A549 (cell line): Measurements from ENCODE around the gene UGT1A9. TPM values are rescaled to one million over a fixed set of nuclear protein-coding genes. Genes with fewer than 3 reads are reported as not detected.
A peak's percentile ranks its signal among the peaks of the same experiment; 100 is the strongest.

Experiments
- ATAC-seq, 2 experiments: fragments of 200-7000 bp in 1 of 2; fragments of >200 bp in 1 of 2; cut with Nextera tagmentation in 1 of 2; cut with Tn5 transposase in 1 of 2; 3 replicates each; pipeline versions ENCODE4 v1.8.0 to v1.9.1; 2018 to 2020; ENCODE audit warnings: mild to moderate bottlenecking in 1 of 2, moderate library complexity in 1 of 2
- CTCF ChIA-PET: fragments of 300-600 bp; sonication (Branson Sonifier 250); formaldehyde crosslinking; extraction: SDS; loops from one replicate; lab custom pipeline; 2021; ENCODE audit warnings: antibody characterized with exemption, inconsistent platforms; lab: Yijun Ruan, JAX
- POLR2A ChIA-PET: fragments of 350-600 bp; formaldehyde crosslinking; extraction: SDS; loops from one replicate; lab custom pipeline; 2021; ENCODE audit warnings: antibody characterized with exemption, inconsistent platforms; lab: Yijun Ruan, JAX
- DNase-seq, 2 experiments: peaks; one replicate each; pipeline versions ENCODE4 v3.0.0 to v3.0.0-alpha.2; 2011 to 2016; ENCODE audit warnings: low read depth in 1 of 2, low spot score in 1 of 2
- FAIRE-seq: peaks from 2 replicates; lab custom pipeline; 2011; peaks lifted over from hg19 to GRCh38; lab: Jason Lieb, UNC
- H3K27ac ChIP-seq, 2 experiments: fragments of >200 bp; sonication (Bioruptor Twin); formaldehyde crosslinking; 3 replicates each; pipeline ENCODE4 v1.5.1; 2016 to 2017
- H3K4me1 ChIP-seq: fragments of >200 bp; sonication (Bioruptor Twin); formaldehyde crosslinking; 3 replicates; pipeline ENCODE4 v1.6.1; 2016
- H3K4me2 ChIP-seq: fragments of >200 bp; sonication (Bioruptor Twin); formaldehyde crosslinking; 3 replicates; pipeline ENCODE4 v1.6.1; 2016
- H3K4me3 ChIP-seq: fragments of >200 bp; sonication (Bioruptor Twin); formaldehyde crosslinking; 3 replicates; pipeline ENCODE4 v1.5.1; 2016
- H3K9me3 ChIP-seq: fragments of >200 bp; sonication (Bioruptor Twin); formaldehyde crosslinking; 3 replicates; pipeline ENCODE4 v1.6.1; 2016
- BHLHE40 ChIP-seq: IDR thresholded peaks from 2 replicates; pipeline ENCODE4 v1.6.1; 2012; ENCODE audit warnings: low read depth, low read length, inconsistent platforms
- CEBPB ChIP-seq, 2 experiments: fragments of >200 bp in 1 of 2; sonication (Bioruptor Twin) in 1 of 2; formaldehyde crosslinking in 1 of 2; IDR thresholded peaks; 2 replicates each; pipeline ENCODE4 v1.6.1; 2012 to 2016
- EHMT2 ChIP-seq: fragments of 200-600 bp; sonication (generic); IDR thresholded peaks from 2 replicates; pipeline ENCODE4 v1.6.1; 2016; ENCODE audit warnings: antibody characterized with exemption, low read depth, mild to moderate bottlenecking, moderate library complexity
- EP300 ChIP-seq, 2 experiments: fragments of >200 bp; sonication (Bioruptor Twin); formaldehyde crosslinking; IDR thresholded peaks; 2 replicates in 1 of 2; 3 replicates in 1 of 2; pipeline ENCODE4 v1.6.1; 2016 to 2017
- ESRRA ChIP-seq: fragments of 150-350 bp; IDR thresholded peaks from 2 replicates; pipeline ENCODE4 v1.6.1; 2014; ENCODE audit warnings: mild to moderate bottlenecking, low read length, borderline replicate concordance
- FOSB ChIP-seq: fragments of 250-450 bp; sonication (Bioruptor Pico); IDR thresholded peaks from 2 replicates; pipeline ENCODE4 v1.5.0; 2020; ENCODE audit warnings: mild to moderate bottlenecking, moderate library complexity
- FOSL2 ChIP-seq, 2 experiments: fragments of 450-650 bp in 1 of 2; fragments of >200 bp in 1 of 2; sonication (Bioruptor Twin) in 1 of 2; formaldehyde crosslinking; IDR thresholded peaks; 2 replicates each; pipeline versions ENCODE4 v1.5.0 to v1.6.1; 2016 to 2020; ENCODE audit warnings: mild to moderate bottlenecking in 1 of 2, moderate library complexity in 1 of 2
- GATA3 ChIP-seq: IDR thresholded peaks from 2 replicates; pipeline ENCODE4 v1.6.1; 2012; ENCODE audit warnings: borderline replicate concordance
- HOXB5 ChIP-seq: fragments of 250-450 bp; sonication (Bioruptor Pico); IDR thresholded peaks from 2 replicates; pipeline ENCODE4 v1.5.0; 2020; ENCODE audit warnings: mild to moderate bottlenecking, moderate library complexity
- JUN ChIP-seq, 2 experiments: fragments of >200 bp; sonication (Bioruptor Twin); formaldehyde crosslinking; IDR thresholded peaks; 2 replicates in 1 of 2; 3 replicates in 1 of 2; pipeline ENCODE4 v1.6.1; 2016 to 2017
- JUNB ChIP-seq: fragments of >200 bp; sonication (Bioruptor Twin); formaldehyde crosslinking; IDR thresholded peaks from 2 replicates; pipeline ENCODE4 v1.6.1; 2016
- KDM5A ChIP-seq: fragments of 200-600 bp; sonication (generic); IDR thresholded peaks from 2 replicates; pipeline ENCODE4 v1.6.1; 2016; ENCODE audit warnings: antibody characterized with exemption, mild to moderate bottlenecking
- MAFK ChIP-seq: fragments of 450-650 bp; IDR thresholded peaks from 2 replicates; pipeline ENCODE4 v1.6.1; 2014; ENCODE audit not compliant: partially characterized antibody
- MAZ ChIP-seq: fragments of 150-350 bp; IDR thresholded peaks from 2 replicates; pipeline ENCODE4 v1.6.1; 2014; ENCODE audit warnings: antibody characterized with exemption, low read depth, low read length, borderline replicate concordance
- PHF8 ChIP-seq: fragments of 200-600 bp; sonication (generic); IDR thresholded peaks from 2 replicates; pipeline ENCODE4 v1.6.1; 2016; ENCODE audit warnings: low read depth, mild to moderate bottlenecking, antibody characterized with exemption, moderate library complexity, borderline replicate concordance
- POLR2AphosphoS2 ChIP-seq: conservative IDR thresholded peaks from 2 replicates; pipeline ENCODE4 v1.6.1; 2012; ENCODE audit warnings: low read length, improper control_type of control experiment, inconsistent platforms
- RAD21 ChIP-seq, 2 experiments: fragments of >200 bp in 1 of 2; sonication (Bioruptor Twin) in 1 of 2; formaldehyde crosslinking in 1 of 2; IDR thresholded peaks in 1 of 2; conservative IDR thresholded peaks in 1 of 2; 2 replicates in 1 of 2; 3 replicates in 1 of 2; pipeline ENCODE4 v1.6.1; 2012 to 2018; ENCODE audit warnings: inconsistent platforms in 1 of 2
- TP53 ChIP-seq: fragments of 250-450 bp; sonication (Bioruptor Pico); IDR thresholded peaks from 2 replicates; pipeline ENCODE4 v1.5.0; 2021; ENCODE audit warnings: mild to moderate bottlenecking, moderate library complexity
- ZFP36 ChIP-seq: fragments of 450-650 bp; IDR thresholded peaks from 2 replicates; pipeline ENCODE4 v1.6.1; 2014; ENCODE audit warnings: borderline replicate concordance; ENCODE audit not compliant: partially characterized antibody
- ZSCAN20 ChIP-seq: fragments of 250-450 bp; sonication (Bioruptor Pico); IDR thresholded peaks from 2 replicates; pipeline ENCODE4 v1.8.0; 2022; ENCODE audit warnings: mild to moderate bottlenecking, moderate library complexity
- WGBS: methylation state at CpG from one replicate; pipeline ENCODE4 v1.1.6; 2017; ENCODE audit errors: missing lambda C conversion rate; 5-methylcytosine and 5-hydroxymethylcytosine counted together
- polyA plus RNA-seq, 4 experiments: library from polyadenylated mRNA; depleted of rRNA in 3 of 4; stranded (reverse); fragments of >200 nt; fragmentation: RNase III in 1 of 4; extraction: RNeasy Plus Mini Kit Qiagen cat#74134 plus additional on column Dnase treatment in 1 of 4; gene quantifications; 2 replicates in 3 of 4; 3 replicates in 1 of 4; pipeline ENCODE4 v1.2.3, GENCODE V29; 2011 to 2017
- TF ChIP-seq, protein P1 (sequence below): fragments of 250-450 bp; sonication (Bioruptor Pico); IDR thresholded peaks from 2 replicates; pipeline ENCODE4 v1.5.0; 2020; ENCODE audit warnings: low read depth, mild to moderate bottlenecking, moderate library complexity
- TF ChIP-seq, protein P2 (sequence below): fragments of >200 bp; sonication (Bioruptor Twin); formaldehyde crosslinking; IDR thresholded peaks from 3 replicates; pipeline ENCODE4 v1.5.1; 2016

UGT1A9 gene
- polyA plus RNA-seq, 2 of the 4 experiments (the other 2 are of a cell fraction): 11.0 to 13.1 TPM

DNA sequence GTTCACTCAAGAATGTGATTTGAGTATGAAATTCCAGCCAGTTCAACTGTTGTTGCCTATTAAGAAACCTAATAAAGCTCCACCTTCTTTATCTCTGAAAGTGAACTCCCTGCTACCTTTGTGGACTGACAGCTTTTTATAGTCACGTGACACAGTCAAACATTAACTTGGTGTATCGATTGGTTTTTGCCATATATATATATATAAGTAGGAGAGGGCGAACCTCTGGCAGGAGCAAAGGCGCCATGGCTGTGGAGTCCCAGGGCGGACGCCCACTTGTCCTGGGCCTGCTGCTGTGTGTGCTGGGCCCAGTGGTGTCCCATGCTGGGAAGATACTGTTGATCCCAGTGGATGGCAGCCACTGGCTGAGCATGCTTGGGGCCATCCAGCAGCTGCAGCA is 88.3 kb downstream of the UGT1A9 start, which contains the start of gene UGT1A1:
Gene UGT1A1, plus strand, starts transcription at position 228 of the 400 bp plus-strand sequence. Its CDS starts 18 bp downstream, at position 246.
- DNase-seq (no peak), ATAC-seq (no peak), FAIRE-seq (no peak)
- WGBS: 90% methylated on average over 6 of the region's 6 CpGs
- CTCF ChIA-PET: interaction anchor here (0.6 to 2.5 kb wide), 3 partner anchors 14 to 73 kb away, joined by 3 to 9 read pairs (median 3); no protein-coding TSS in a partner anchor
- Histone ChIP-seq H3K27ac (peak within 1 kb of the TSS; percentile 91 to 94), H3K9me3 (peaks cover 12% of the 10 kb centered on the region; the same call in 2 of the 3 replicates), H3K4me2 (no peak within 1 kb of the TSS), H3K4me3 (no peak within 1 kb of the TSS), H3K4me1 (peaks cover 65% of the 10 kb centered on the region)
- TF ChIP-seq FOSB (CRISPR knock-in tag) (no peak), EP300 (IDR thresholded peaks at IDR 0.05) (no peak), ZFP36 (no peak), KDM5A (no peak), HOXB5 (CRISPR knock-in tag) (no peak), TP53 (CRISPR knock-in tag) (no peak), MAZ (no peak), CEBPB (IDR thresholded peaks at IDR 0.05) (no peak), EHMT2 (no peak), POLR2AphosphoS2 (no peak), ZSCAN20 (CRISPR knock-in tag) (no peak), JUN (IDR thresholded peaks at IDR 0.05) (no peak), MAFK (no peak)
- TF ChIP-seq, protein P1, sequence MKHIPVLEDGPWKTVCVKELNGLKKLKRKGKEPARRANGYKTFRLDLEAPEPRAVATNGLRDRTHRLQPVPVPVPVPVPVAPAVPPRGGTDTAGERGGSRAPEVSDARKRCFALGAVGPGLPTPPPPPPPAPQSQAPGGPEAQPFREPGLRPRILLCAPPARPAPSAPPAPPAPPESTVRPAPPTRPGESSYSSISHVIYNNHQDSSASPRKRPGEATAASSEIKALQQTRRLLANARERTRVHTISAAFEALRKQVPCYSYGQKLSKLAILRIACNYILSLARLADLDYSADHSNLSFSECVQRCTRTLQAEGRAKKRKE (CRISPR knock-in tag): no peak
- POLR2A ChIA-PET: no interaction called here

DNA sequence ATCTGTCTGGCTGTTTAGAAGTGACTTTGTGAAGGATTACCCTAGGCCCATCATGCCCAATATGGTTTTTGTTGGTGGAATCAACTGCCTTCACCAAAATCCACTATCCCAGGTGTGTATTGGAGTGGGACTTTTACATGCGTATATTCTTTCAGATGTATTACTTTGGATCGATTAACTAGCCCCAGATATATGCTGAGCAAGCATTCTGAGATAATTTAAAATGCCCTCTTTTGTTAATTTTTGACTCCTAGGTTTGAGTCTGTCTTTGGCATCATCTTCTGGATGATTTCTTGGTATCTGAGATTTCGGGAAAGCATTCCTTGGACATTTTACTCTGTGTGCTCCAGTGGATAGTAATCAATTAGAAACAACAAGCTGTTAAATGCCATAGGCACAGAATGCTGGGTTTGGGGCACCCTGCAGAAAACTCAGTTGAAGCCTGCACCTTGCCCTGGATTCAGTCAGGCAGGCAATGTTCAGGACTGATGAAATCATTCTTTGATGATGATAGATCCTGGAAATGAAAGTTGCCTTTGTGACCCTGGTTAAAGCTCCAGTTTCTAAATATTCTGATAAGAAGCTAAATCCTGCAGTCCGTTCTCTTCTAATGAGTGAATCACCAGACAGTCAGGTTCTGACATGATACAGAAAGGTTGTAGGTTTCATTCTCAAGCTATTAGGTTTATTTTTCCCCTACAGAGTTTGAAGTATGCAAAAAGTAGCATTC is 89.5 kb downstream of the UGT1A9 start:
- TF ChIP-seq GATA3: 0 out of 2 replicates have a peak, but pooled peaks have one; percentile 14
- peak in 1 of 2 experiments; percentile 56; a peak in 1 of 5 replicates for TF ChIP-seq EP300 (IDR thresholded peaks at IDR 0.05)
- TF ChIP-seq, protein P2, sequence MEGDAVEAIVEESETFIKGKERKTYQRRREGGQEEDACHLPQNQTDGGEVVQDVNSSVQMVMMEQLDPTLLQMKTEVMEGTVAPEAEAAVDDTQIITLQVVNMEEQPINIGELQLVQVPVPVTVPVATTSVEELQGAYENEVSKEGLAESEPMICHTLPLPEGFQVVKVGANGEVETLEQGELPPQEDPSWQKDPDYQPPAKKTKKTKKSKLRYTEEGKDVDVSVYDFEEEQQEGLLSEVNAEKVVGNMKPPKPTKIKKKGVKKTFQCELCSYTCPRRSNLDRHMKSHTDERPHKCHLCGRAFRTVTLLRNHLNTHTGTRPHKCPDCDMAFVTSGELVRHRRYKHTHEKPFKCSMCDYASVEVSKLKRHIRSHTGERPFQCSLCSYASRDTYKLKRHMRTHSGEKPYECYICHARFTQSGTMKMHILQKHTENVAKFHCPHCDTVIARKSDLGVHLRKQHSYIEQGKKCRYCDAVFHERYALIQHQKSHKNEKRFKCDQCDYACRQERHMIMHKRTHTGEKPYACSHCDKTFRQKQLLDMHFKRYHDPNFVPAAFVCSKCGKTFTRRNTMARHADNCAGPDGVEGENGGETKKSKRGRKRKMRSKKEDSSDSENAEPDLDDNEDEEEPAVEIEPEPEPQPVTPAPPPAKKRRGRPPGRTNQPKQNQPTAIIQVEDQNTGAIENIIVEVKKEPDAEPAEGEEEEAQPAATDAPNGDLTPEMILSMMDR: no peak
- TF ChIP-seq MAFK: peak; percentile 93
- no peak for TF ChIP-seq PHF8
- CTCF ChIA-PET: interaction anchor here (0.5 to 2.5 kb wide), 2 partner anchors 71 to 150 kb away, joined by 4 to 9 read pairs; no protein-coding TSS in a partner anchor
- Histone ChIP-seq H3K27ac (peak overlapping the region; percentile 91 to 94), H3K4me2 (no peak overlapping the region), H3K4me1 (peaks cover 61% of the 10 kb centered on the region), H3K4me3 (no peak overlapping the region), H3K9me3 (peaks cover 12% of the 10 kb centered on the region; the same call in 2 of the 3 replicates)
- WGBS: 81% methylated on average over 4 of the region's 4 CpGs
- no peak for DNase-seq
- POLR2A ChIA-PET: no interaction called here
- FAIRE-seq: no peak
- ATAC-seq: no peak

DNA sequence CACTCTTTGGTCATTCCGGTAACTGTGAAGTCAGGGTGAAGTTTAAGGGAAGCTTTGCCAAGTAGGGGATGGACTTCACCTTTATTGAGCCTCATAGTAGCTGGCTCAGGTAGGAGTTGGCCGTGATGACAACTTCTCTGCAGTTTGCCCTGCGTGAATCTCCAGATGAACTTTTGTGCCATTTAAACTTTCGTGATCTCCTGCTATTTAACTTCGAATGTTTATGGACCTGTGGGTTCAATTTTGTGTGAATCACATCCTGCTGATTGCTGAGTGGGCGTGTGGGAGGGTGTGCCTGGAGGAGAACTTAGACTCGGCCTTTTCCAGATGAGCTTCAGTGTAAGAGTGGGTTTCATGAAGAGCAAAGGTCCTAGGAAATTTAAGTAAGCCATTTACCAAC is 92.6 kb downstream of the UGT1A9 start:
- DNase-seq: peak in 1 of 2 experiments; percentile 66
- TF ChIP-seq ESRRA (no peak), FOSL2 (IDR thresholded peaks at IDR 0.05) (no peak), FOSL2 (CRISPR knock-in tag; IDR thresholded peaks at IDR 0.05) (peak; percentile 45; the same call in 1 of the 2 replicates), JUNB (peak; percentile 48), EP300 (IDR thresholded peaks at IDR 0.05) (peak; percentile 8 to 74; a peak in 2 of 5 replicates), BHLHE40 (no peak), MAFK (peak; percentile 50), GATA3 (peak; percentile 41; the same call in 1 of the 2 replicates), JUN (IDR thresholded peaks at IDR 0.05) (0 out of 5 replicates have a peak, but pooled peaks of 1 of the 2 experiments have one; percentile 31), RAD21 (conservative IDR thresholded peaks at IDR 0.05 in 1 of 2, IDR thresholded peaks at IDR 0.05 in 1 of 2) (0 out of 5 replicates have a peak, but pooled peaks of 1 of the 2 experiments have one; percentile 17)
- TF ChIP-seq, all 56 proteins: peak for 7
- POLR2A ChIA-PET: interaction anchor here (1.4 kb wide), 1 partner anchor 68 kb away, joined by 8 read pairs; no protein-coding TSS in a partner anchor
- peaks cover 48% of the 10 kb centered on the region for H3K4me1 ChIP-seq
- peak; percentile 43 to 73; a peak in 3 of 6 replicates for ATAC-seq
- peak overlapping the region; percentile 83 to 91 for H3K27ac ChIP-seq
- H3K4me2 ChIP-seq: peak overlapping the region; percentile 52
- peaks cover 4% of the 10 kb centered on the region; the same call in 2 of the 3 replicates for H3K9me3 ChIP-seq
- CTCF ChIA-PET: interaction anchor here (1.1 to 1.2 kb wide), 2 partner anchors 68 to 315 kb away, joined by 3 read pairs; no protein-coding TSS in a partner anchor
- FAIRE-seq: no peak
- no peak overlapping the region for H3K4me3 ChIP-seq
- WGBS: 13% methylated on average over 7 of the region's 7 CpGs
